ENCODE measurements around the gene ATP13A2.

Gene ATP13A2

DNA sequence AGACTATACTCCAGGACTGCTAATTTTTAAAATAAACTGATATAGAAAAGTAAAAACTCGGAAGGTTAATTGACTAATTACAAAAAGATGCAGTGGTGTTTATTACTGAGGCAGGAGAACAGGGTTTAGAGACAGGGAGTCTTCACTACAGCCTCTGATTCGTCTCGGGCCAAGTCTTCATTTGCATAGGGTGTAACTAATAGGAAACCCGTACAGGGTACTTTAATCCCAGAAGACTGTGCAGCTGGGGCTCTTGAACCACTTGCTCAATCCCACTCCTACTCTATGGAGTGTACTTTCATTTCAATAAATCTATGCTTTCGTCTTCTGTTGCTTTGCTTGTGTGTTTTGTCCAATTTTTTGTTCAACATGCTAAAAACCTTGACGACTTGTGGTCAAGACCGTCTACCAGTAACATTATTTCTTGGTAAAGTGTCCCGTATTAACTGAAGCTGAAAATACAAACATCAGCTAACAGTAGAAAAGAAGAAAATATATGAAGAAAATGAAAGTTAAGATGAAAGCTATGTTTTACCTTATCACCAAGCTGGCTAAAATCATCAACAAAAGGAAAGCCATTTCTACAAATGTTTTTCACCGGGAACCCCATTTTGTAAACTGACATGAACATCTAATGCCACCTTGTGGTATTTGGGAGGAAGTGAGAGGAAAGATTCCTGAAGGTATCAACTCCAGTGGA, 34.1 kb upstream of the ATP13A2 start:
- no peak for DNase-seq (ENCODE audit: low read depth)
- H3K4me3 ChIP-seq (ENCODE audit: control insufficient read depth, low read depth, low read length): no peak overlapping the region
- TF ChIP-seq, protein P1, sequence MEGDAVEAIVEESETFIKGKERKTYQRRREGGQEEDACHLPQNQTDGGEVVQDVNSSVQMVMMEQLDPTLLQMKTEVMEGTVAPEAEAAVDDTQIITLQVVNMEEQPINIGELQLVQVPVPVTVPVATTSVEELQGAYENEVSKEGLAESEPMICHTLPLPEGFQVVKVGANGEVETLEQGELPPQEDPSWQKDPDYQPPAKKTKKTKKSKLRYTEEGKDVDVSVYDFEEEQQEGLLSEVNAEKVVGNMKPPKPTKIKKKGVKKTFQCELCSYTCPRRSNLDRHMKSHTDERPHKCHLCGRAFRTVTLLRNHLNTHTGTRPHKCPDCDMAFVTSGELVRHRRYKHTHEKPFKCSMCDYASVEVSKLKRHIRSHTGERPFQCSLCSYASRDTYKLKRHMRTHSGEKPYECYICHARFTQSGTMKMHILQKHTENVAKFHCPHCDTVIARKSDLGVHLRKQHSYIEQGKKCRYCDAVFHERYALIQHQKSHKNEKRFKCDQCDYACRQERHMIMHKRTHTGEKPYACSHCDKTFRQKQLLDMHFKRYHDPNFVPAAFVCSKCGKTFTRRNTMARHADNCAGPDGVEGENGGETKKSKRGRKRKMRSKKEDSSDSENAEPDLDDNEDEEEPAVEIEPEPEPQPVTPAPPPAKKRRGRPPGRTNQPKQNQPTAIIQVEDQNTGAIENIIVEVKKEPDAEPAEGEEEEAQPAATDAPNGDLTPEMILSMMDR (IDR thresholded peaks at IDR 0.05; ENCODE audit: control insufficient read depth, insufficient read depth, low read depth, low read length, missing control alignments): peak; percentile 72

DNA sequence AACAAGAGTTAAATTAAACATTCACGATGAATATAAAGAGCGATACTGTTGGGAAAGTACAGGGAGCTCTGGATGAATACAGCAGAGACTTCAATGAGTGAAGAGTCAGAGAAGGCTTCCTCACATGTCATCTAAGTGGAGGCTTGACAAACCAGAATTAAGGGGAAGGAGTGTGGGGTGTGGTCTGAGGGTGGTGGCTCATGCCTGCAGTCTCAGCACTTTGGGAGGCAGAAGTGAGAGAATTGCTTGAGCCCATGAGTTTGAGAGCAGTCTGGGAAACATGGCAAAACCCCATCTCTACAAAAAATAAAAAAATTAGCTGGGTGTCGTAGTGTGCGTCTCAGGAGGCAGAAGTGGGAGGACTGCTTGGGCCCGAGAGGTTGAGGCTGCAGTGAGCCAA, 33.4 kb upstream of the ATP13A2 start:
- TF ChIP-seq, protein P1 (IDR thresholded peaks at IDR 0.05; ENCODE audit: control insufficient read depth, insufficient read depth, low read depth, low read length, missing control alignments): no peak
- H3K4me3 ChIP-seq (ENCODE audit: control insufficient read depth, low read depth, low read length): no peak overlapping the region
- no peak for DNase-seq (ENCODE audit: low read depth)

DNA sequence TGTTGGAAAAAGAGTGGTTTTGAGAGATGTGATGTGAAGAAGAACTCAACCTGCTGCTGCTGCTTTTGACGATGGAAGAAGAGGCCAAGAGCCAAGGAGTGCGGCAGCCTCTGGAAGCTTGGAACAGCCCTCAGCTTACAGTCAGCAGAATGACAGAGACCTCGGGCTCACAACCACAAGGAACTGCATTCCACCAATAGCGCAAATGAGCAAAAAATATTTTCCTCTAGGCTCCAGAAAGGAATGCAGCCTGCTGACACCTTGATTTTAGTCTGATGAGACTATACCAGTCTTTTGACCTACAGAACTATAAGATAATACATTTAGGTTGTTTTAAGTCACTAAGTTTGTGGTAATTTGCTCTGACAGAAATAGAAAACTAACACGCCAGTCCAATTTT, 31.9 kb upstream of the ATP13A2 start:
- no peak for DNase-seq (ENCODE audit: low read depth)
- TF ChIP-seq, protein P1 (IDR thresholded peaks at IDR 0.05; ENCODE audit: control insufficient read depth, insufficient read depth, low read depth, low read length, missing control alignments): no peak
- H3K4me3 ChIP-seq (ENCODE audit: control insufficient read depth, low read depth, low read length): no peak overlapping the region

DNA sequence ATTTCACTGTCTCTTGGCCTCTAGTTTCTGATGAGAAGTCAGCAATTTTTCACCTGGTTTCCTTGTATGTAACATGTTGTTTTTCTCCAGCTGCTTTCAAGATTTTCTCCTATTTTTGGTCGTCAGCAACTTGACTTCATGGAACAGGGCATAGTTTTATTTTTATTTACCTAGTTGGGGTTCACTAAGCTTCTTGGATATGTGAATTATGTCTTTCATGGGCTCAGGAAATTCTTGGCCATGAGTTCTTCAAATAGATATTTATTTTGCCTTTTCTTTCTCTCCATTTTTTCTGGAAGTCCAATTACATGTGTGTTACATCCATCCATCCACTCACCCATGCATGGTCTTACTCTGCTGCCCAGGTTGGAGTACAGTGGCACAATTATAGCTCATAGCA, 28.4 kb upstream of the ATP13A2 start:
- no peak for DNase-seq (ENCODE audit: low read depth)
- no peak overlapping the region for H3K4me3 ChIP-seq (ENCODE audit: control insufficient read depth, low read depth, low read length)
- TF ChIP-seq, protein P1 (IDR thresholded peaks at IDR 0.05; ENCODE audit: control insufficient read depth, insufficient read depth, low read depth, low read length, missing control alignments): no peak

DNA sequence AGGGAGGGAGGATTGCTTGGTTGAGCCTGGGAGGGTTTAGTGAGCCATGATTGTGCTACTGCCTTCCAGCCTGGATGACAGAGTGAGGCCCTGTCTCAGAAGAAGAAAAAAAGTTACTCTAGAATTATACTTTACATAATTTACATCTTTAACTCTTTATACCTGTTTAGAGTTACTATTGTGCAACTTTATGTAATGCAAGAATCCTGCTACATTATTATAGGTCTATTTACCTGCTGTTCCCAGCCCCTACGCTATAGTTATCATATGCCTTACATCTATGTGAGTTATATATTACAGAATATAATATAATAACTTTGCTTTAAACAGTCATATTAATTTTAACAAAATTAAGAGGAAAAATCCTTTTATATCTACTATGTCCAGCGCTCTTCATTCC, 27.8 kb upstream of the ATP13A2 start:
- no peak overlapping the region for H3K4me3 ChIP-seq (ENCODE audit: control insufficient read depth, low read depth, low read length)
- no peak for DNase-seq (ENCODE audit: low read depth)
- TF ChIP-seq, protein P1 (IDR thresholded peaks at IDR 0.05; ENCODE audit: control insufficient read depth, insufficient read depth, low read depth, low read length, missing control alignments): no peak

DNA sequence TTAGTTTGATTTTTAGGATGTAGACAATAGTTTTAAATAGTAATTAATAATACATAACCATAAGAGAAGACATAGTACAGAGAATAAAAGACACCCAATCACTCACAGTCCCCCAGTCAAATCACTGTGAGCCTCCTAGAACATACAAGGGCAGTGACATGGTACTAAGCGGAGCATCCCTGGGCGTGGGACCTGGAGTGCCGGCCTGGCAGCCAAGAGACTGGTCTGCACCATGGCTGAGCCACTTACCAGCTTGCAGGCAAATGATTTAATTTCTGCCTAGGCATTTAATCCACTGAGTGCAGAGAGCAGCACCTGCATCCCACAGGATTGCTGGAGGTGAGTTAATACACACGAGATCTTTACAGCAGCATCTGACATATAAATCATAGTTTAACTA, 21.8 kb upstream of the ATP13A2 start:
- no peak for DNase-seq (ENCODE audit: low read depth)
- TF ChIP-seq, protein P1 (IDR thresholded peaks at IDR 0.05; ENCODE audit: control insufficient read depth, insufficient read depth, low read depth, low read length, missing control alignments): no peak
- no peak overlapping the region for H3K4me3 ChIP-seq (ENCODE audit: control insufficient read depth, low read depth, low read length)
